HG03159 (cell line): Measurements from ENCODE around the gene GALNT9.
"Not testable (repeated sequence)": the region's sequence is repeated elsewhere in the genome, so short reads cannot be mapped to it uniquely, and the experiment has no call there.

Experiments used
- ATAC-seq: cut with Tn5 transposase; IDR thresholded peaks from one replicate; pipeline ENCODE4 v1.9.1; 2021; ENCODE audit warnings: mild to moderate bottlenecking, moderate library complexity; ENCODE audit not compliant: unreplicated experiment

Gene GALNT9

DNA sequence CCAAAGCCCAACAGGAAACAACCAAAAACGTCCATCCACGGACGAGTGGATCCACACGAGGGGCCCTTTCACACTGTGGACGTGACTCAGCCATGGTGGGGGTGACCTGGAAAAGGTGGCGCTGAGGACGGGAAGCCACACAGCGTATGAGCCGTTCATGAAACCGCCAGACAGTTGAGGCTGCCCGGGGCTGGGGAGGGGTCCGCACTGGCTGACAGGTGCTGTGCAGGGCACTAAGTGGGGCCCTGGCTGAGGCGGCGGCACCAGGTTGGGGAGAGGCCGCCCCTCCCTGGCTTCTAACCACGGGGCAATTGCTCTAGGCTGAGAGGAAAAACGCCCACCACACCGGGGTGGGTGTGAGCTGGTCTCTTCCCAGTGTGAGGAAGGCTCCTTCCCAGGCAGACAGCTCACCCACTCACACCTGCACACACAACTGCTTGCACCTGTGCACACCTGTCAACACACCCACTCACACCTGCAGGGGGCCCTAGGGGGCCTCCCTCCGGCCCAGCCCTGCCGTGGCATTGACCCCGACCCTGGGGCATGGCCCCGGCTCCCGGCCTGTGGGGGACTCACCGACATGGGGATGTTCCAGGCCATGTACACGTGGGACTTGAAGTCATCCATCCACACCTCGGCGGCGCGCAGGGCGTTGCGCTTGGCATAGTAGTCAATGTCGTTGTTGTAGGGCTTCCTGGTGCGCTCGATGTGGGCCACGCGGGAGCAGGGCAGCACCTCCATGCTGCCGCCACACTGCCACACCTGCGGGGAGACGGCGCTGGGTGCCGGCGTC is 126.3 kb downstream of the GALNT9 start:
- ATAC-seq, result no peak

DNA sequence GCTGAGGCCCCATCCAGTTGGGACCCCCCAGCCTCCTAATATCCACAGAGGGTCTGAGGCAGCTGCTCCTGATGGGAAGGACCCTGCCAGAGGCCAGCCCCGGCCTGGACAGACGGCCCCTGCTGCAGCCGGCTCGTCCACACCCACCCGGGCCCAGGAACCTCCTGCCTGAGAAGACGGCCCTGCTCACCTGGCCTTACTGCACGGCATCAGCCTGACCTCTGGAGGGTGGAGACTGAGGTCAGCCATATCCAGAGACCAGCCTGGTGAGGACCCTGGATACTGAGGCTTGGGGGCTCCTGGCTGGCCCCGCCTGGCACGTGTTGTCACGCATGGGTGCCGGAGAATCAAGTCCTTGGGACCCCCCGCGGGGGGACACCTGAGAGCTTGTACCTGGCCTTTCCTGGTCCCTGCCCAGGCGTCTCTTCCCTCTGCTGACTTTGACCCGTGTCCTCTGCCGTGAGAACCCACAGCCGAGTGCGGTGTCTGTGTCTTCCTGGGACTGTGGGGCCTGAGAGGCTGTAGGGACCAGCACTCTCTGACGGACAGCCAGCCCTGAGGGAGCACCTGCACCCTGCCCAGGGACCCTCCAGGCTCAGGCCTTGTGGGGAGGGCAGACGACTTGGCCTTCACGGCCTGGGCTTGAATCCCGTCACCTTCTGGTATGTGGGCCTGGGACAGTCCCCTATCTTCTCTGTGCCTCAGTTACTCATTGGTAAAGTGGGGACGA is 127.8 kb downstream of the GALNT9 start:
- no peak for ATAC-seq

DNA sequence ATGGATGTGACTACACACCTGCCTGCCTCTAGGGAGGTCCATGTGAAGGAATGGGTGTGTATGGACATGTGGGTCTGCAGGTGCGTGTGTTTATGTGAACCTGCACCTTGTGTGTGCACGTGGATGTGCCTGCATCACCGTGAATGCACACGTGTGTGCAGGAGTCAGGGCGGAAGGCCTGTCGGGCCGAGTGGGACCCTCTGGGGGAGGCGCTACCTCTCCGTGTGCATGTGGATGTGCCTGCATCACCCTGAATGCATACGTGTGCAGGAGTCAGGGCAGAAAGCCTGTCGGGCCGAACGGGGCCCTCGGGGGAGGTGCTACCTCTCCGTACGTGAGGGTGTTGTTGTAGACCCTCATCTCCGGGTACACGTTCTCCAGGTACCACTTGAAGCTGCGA is 128.6 kb downstream of the GALNT9 start:
- ATAC-seq, result no peak

DNA sequence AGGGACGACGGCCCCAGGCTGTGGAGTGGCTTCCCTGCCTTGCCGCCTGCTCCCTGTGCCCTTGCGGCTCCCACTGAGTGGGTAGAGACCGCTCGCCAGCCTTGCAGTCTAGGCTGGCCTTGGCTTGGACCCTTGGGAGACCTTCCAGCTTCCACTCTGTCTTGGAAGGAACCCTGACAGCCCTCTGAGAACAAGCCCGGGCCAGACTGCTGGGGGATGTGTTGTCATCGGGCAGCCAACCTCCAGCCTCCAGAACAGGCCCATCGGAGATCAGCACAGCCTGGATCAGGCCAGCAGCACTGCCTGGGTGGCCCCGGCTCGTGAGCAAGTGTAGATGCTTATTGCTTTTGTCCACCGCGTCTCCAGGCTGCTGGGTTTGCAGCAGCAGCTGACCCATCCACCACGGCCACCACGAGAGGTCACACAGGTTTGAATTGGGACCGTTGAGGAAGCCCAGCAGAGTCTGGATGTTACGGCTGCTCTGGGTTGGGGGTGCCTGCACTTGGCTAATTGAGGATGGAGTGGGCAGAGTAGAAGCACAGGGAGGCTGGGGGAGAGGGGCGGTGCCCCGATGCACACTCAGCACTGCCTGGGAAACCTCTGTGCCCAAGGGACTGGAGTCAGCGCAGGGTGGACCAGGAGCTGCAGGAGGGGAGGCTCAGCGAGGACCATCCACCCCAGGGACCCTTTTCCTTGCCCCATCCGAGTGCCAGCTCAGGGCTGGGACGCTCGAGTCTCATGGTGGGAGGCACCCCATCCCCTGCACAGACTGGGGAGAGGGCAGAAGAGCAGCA is 129.7 kb downstream of the GALNT9 start:
- no peak for ATAC-seq

DNA sequence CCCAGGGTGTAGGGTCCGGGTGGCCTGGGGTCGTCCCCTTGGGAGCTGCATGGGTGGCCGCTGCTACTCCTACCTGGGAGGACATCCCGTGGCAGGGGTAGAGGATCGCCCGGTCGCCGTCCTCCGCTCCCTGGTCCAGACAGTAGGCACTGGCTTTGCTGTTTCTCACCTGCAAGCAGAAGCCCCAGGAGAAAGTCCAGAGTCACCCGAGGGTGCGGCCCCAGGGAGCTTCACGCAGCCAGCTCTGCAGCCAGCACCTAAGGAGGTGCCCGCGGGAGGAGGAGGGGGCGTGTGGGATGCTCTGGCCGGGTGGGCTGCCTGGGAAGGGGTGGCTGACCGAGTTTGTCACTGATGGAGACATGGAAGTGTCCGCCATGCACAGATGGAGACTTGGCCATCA is 130.3 kb downstream of the GALNT9 start:
- no peak for ATAC-seq

DNA sequence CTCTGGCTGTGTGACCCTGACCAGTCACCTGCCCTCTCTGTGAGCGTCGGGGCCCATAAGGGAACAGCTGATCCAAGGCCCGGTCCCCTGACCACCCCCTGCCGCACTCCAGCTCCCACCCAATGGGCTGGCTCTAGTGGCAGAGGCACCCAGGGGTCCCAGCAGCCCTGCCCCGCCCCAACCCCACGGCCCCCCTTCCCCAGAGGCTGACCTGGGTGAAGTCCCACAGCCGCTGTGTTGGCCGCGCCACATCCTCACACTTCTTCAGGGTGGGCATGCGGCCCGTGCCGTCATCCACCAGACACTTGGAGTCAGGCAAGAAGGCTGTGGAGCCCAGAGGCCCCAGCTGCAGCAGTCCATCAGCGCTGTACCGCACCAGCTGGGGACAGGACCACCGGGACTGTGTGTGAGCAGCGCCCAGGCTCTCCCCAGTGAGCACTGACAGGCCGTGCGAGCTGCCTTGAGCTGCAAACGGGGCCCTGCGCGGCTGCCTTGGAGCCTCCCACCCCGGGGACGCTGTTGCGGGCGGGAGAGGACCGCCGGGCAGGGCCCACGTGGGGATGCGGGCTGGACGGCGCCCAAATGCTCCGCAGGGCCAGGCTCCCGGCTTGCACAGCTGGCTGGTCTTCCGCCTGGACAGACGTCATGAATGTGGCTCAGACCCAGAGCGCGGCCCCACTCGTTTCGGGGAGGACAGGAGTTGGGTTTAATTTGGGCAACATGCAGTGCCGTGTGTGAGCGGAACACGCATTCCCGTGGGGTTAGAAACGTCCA is 131.6 kb downstream of the GALNT9 start:
- ATAC-seq, result no peak

DNA sequence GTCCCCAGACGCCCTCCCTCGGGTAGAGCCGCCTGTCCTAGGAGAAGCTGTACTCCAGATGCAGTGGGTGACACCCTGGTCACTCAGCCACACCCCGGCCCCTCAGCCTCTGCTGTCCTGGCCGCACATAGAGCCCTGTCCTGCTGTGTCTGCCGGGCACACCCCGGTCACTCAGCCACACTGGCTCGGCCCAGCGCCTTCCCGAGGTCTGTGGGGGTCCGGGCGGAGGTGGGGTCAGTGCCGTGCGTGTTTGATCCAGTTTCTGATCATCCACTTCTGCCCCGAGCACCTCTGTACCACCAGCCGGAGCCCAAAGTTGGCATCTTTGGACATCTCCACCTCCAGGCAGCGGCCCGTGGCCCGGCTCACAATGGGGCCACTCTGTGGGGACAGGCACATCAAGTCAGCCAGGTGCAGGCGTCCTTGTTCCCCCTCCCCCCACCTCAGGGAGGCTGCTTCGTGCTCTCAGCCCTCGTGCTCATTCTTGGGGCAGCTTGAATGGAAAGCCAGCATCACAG is 132.5 kb downstream of the GALNT9 start:
- ATAC-seq, result no peak

DNA sequence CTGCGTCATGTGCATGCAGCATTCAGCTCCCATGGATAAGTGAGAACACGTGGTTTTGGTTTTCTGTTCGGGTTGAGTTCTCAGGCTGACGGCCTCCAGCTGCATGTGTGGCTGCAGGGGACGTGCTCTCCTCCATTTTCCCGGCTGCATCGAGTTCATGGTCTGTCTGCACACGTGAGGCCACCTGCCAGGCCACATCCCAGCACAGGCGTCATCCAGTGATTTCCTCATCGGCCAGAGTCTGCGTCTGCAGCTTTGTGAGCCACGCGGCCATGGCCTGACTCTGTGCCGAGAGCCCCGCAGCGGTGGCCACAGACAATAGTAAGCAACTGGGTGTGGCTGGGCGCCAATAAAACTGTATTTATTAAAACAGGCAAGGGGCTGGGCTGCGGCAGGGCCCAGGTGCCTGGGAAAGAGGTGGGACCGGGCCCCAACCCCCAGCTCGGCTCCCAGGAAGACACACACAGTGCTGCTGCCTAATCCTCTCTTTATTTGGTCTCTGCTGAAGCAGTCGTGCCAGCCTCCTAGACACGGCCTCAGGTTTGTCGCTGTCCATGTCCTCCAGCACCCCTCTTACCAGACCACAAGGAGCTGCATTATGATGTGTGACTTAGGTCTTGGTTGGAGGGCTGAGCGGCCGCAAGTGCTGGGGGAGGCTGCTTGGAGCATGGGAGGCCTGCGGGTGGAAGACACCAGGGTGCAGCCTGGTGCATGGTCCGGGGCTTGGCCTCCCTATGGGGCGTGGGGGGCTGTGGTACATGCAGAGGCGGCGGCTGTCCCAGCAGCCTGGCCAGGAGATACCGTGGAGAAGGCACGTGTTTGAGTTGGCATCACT is 133.1 kb downstream of the GALNT9 start:
- ATAC-seq, result no peak

DNA sequence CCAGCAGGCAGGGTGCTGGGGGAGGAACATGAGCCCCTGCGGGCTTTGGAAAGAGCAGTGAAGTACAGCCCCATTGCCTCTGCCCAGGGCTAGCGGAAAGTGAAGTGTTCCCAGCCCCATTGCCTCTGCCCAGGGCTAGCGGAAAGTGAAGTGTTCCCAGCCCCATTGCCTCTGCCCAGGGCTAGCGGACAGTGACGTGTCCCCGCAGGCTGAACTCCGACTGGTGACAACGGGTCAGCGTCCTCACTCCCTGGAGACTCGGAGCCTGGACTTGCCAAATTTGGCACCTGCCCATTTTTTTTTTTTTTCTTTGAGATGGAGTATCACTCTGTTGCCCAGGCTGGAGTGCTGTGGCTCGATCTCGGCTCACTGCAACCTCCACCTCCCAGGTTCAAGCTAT is 134.1 kb downstream of the GALNT9 start:
- ATAC-seq, result not testable (repeated sequence)

DNA sequence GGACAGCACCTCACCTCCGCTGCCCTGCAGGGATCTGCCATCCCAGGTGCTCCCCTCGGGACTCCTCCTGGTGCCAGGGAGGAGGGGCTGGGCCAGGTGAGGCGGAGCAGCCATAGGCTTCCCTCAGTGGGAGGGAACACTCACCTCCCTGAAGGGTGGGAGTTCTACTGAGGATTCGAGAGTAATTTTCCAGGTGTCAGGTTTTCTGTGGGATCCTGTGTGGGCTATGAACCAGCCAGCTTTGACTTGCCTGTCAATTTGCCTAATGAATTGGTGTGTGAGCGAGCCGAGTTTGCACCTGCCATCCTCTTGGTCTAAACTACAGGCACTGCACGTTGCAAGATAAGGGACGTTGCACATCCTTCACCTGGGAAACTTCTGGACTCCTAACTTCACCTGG is 134.8 kb downstream of the GALNT9 start:
- no peak for ATAC-seq

DNA sequence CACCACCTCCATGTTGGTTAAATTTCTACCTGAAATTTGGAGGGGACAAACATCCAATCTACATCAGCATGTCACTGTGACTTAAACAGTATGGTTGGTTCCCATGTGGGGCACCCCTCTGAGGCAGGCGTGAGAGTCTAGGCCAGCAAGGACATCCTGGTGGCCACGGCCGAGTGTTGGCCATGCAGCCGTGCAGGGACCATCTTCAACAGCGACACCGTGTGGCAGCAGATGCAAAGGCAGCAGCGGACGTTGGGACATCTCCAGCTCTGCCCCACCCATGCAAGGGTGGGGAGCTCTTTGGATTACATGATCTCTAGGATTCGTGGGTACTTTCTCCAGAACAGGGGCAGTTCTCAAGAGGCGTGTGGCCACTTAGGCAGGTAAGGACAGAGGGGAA is 135.3 kb downstream of the GALNT9 start:
- no peak for ATAC-seq

DNA sequence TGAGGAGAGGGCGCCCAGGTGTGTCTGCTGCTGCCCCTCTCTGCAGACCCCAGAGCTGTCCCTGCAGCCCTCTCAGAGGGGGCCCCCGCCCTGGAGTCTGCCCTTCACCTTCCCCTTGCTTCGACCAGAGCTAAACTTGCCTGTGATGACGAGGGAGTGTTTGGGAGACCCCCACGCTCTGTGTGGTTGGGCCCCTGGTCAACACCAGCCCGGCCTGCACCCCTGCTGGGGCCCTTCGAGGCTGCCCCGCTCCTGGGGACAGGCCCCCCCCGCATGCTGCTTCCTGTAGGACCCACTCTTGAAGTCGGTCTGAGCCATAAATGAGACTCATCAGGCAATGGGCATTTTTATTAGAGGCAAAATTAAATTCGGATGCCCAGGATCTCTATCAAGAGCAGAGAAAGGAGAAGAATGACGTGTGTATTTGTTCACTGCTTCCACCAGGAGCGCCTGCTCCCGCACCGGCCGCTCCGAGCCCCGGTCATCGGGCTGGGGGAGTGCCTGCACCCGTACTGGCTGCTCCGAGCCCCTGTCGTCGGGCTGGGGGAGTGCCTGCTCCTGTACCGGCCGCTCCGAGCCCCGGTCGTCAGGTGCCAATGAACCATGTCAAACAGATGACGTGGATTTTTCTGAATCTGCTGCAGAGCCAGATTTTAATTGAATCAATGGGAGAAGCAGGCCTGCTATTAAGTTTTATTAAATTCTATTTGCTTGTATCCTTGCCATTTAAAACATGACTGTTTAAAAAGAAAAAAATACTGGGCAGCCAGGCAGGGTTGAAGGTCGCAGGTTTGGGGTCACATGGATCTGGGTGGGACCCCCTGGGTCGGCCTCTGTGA is 137.5 kb downstream of the GALNT9 start:
- no peak for ATAC-seq

DNA sequence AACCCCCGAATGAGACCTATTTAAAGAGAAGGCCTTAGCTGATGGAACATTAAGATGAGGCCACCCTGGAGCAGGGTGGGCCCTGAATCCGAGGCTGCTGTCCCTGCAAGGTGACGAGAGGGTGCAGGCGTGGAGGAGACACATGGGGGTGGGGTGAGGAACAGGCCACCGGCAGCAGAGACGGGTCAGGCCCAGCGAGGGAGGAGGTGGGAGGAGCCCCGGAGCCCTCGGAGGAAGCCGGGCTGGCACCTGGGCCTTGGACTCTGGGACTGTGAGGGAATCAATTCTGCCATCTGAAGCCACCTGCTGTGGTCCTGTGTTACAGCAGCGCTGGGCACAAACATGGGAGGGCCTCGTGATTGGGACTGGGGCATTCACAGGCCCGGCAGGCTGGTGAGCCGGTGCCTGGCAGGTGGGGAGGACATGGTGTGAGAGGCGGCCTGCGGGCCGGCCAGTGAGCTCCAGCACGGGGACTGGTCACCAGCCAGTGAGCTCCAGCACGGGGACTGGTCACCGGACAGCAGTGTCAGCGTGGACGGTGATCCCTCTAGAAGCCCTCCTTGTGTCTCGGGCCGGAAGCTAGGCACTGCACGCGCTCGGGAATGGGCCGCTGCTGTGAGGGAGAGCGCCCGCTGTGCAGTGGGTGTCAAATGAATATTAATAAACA is 138.4 kb downstream of the GALNT9 start:
- no peak for ATAC-seq

DNA sequence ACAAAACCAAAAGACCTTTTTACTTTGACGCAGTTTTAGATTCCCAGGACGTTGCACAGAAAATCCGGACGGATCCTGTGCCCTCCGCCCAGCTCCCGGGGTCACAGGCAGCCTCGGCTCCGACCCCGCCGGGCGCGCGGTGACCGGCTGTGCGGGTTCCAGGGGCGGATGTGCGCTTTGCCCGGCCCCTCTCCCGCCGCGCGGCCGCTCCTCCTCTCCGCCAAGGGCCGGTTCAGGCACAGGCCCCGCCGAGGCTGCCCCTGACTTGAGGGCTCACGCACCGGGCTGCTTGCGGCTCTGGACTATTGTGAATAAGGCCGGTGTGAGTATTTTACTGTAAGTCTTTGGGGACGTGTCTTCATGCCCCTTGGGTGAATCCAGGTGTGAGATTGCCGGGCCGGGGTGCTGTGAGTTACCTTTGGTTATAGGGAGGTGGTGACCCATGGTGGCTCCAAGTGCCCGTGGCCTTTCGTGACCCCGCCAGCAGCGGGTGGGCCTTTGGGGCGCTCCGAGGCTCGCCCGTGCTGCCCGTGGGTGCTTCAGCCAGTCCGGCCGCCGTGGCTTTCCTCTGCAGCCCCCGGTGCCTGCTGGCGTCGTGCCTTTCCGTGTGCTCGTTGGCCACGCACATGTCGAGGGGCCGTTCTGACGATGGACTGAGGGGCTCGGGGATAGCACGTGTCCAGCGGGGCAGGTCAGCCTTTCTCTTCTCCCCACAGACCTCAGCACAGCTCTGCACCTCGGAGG is 139.2 kb downstream of the GALNT9 start:
- ATAC-seq, result no peak

DNA sequence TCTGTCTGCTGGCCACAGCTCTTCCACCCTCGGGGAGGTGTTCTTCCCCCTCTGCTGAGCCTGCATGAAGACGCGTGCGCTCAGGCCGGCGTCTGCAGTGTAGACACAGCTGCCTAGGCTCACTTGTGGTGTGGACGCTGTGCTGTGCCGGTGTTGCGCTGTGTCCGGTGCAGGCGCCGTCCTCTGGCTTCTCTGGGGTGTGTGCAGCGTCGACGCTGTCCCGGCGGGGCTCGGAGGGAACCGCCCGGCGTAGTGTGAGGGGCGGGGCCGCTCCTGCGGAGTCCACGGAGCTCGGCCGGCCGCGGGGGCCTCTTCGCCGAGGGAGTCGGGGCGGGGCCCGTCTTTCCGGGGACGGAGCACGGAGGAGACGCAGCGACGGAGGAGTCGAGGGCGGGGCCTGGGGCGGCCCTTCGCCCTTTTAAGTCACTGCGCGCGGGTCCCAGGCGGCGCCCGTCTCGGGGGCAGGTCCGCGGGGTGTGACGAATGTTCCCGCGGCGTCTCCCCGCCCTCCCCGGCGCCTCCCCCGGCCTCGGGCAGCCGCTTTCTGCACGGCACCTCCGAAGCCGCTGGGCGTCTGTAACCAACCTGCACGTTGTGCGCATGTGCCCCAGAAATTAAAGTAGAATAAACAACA is 139.9 kb downstream of the GALNT9 start:
- peak; percentile 79 for ATAC-seq

DNA sequence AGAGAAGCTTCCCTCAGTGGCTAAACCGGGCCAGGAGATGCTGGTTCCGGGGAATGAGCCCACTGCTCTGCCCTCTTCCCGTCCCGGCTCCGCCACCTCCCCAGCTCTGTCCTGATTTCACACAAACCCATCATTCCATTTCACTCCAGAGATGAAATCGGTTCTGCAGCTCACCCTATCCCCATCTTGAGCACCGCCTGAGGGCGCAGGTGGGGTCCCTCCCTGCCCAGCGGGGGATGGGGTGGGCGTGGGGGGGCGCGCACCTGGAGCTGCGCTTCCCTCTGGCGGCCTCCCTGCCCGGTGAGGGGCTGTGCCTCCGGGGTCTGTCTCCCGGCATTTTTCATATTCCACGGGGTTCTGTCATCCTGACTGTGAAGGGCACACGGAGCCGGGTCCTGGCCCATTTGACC is 140.5 kb downstream of the GALNT9 start:
- ATAC-seq, result no peak

DNA sequence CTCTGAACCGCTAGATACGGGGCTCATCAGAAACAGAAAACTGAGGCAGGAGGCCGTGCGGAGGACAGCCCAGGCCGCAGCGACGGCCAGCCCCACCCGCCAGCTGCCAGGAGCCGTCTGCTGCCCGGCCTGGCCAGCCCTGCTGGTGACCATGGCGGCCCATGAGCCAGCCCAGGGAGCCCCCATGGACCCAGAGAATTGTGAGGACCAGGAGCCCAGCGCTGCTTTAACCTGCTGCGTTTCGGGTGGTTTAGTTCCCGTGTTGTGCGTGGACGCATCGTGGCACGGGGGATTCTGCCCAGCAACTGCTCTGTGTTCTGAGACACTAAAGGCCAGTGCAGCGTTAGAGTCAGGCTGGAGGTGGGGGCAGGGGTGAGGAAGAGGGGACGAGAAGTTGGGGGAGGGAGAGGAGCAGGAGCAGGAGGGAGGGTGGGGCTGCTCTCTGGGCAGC is 140.9 kb downstream of the GALNT9 start:
- no peak for ATAC-seq
